Left lung (tissue), 10 donors: Measurements from ENCODE around the gene SLC20A1. TPM values are rescaled to one million over a fixed set of nuclear protein-coding genes. Genes with fewer than 3 reads are reported as not detected.

ENCODE experiments used
- ATAC-seq: fragments of 200-7000 bp; cut with Tn5 transposase; one replicate; pipeline ENCODE4 v1.9.1; 2020; ENCODE audit warnings: moderate library complexity
- DNase-seq, 4 donors: peaks; one replicate each; pipeline ENCODE4 v3.0.0-alpha.2; 2013 to 2020
- H3K27ac ChIP-seq, 2 donors: fragments of 200-600 bp; sonication (generic) in 1 of 2; one replicate each; pipeline versions ENCODE4 v1.5.0 to v1.8.0; 2020 to 2021
- H3K27me3 ChIP-seq, 2 donors: fragments of 200-600 bp; sonication (generic) in 1 of 2; one replicate each; pipeline versions ENCODE4 v1.5.0 to v1.8.0; 2020 to 2021
- H3K36me3 ChIP-seq, 2 donors: fragments of 200-600 bp; sonication (generic) in 1 of 2; one replicate each; pipeline versions ENCODE4 v1.5.0 to v1.8.0; 2020 to 2021
- H3K4me1 ChIP-seq, 2 donors: fragments of 200-600 bp; one replicate each; pipeline ENCODE4 v1.8.0; 2021
- H3K4me3 ChIP-seq, 2 donors: fragments of 200-600 bp; sonication (generic) in 1 of 2; one replicate each; pipeline versions ENCODE4 v1.5.0 to v1.8.0; 2020 to 2021; ENCODE audit warnings: mild to moderate bottlenecking in 1 of 2
- H3K9me3 ChIP-seq, 2 donors: fragments of 200-600 bp; sonication (generic) in 1 of 2; one replicate each; pipeline versions ENCODE4 v1.5.0 to v1.8.0; 2020 to 2021
- intact Hi-C, 2 donors: fragments of 100-400 bp; cut with DNase I; formaldehyde crosslinking; loops; one replicate each; pipeline versions ENCODE4 v1.11.2 to v1.14.2; 2022
- polyA plus RNA-seq, 6 donors: library from polyadenylated mRNA; unstranded; fragments of 120-200 nt; gene quantifications; one replicate each; pipeline ENCODE4 v1.2.1, GENCODE V29; 2013; ENCODE audit not compliant: insufficient read length in 6 of 6
- total RNA-seq, 2 donors: library from RNA; stranded (reverse); fragmentation: NEBNext Ultra II Directional; extraction: Animal tissue kit (Norgen Biotek cat#: 25700); gene quantifications; one replicate each; pipeline ENCODE4 v1.2.1, GENCODE V29; 2021
- TF ChIP-seq, protein P1 (sequence below), 2 donors: fragments of 200-600 bp; sonication (generic) in 1 of 2; IDR thresholded peaks; one replicate each; pipeline versions ENCODE4 v1.5.0 to v1.8.0; 2021; ENCODE audit warnings: antibody characterized with exemption in 2 of 2
- donor health status: DM: no; HTN: yes; CAD: no.
- donor health status: DM: no; HTN: no; CAD: no.

SLC20A1 gene
- total and polyA plus RNA-seq, 8 donors = 33.9 to 68.2 (median 37.8) TPM

DNA sequence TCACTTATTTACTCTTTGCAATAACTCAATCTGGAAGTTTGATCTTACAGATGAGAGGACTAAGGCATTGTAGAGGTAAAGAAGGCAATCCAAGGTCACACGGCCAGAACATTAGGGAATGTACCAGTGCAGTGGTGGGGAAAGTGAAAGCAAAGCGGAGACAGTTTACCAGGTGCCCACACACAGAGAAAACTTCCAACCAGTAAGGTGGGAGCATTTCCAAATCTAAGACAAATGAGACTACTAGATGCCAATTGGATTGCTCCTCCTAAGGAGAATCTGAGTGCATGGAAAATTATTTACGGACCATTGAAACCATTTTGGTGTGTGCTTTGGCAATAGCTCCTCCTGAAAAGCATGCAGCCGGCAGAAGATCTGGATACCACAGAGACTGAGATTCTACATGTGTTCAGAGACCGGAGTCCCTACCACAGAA lies 34.9 kb downstream of the SLC20A1 start:
- Histone ChIP-seq H3K36me3 (no peaks in the 10 kb centered on the region), H3K27me3 (no peaks in the 10 kb centered on the region), H3K4me1 (peaks cover 0 to 54% of the 10 kb centered on the region in 2 donors), H3K27ac (no peak overlapping the region), H3K9me3 (no peaks in the 10 kb centered on the region), H3K4me3 (no peak overlapping the region)
- DNase-seq (no peak), ATAC-seq (no peak)
- TF ChIP-seq, protein P1, sequence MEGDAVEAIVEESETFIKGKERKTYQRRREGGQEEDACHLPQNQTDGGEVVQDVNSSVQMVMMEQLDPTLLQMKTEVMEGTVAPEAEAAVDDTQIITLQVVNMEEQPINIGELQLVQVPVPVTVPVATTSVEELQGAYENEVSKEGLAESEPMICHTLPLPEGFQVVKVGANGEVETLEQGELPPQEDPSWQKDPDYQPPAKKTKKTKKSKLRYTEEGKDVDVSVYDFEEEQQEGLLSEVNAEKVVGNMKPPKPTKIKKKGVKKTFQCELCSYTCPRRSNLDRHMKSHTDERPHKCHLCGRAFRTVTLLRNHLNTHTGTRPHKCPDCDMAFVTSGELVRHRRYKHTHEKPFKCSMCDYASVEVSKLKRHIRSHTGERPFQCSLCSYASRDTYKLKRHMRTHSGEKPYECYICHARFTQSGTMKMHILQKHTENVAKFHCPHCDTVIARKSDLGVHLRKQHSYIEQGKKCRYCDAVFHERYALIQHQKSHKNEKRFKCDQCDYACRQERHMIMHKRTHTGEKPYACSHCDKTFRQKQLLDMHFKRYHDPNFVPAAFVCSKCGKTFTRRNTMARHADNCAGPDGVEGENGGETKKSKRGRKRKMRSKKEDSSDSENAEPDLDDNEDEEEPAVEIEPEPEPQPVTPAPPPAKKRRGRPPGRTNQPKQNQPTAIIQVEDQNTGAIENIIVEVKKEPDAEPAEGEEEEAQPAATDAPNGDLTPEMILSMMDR (IDR thresholded peaks at IDR 0.05) = no peak
- intact Hi-C loops = no loop called here

DNA sequence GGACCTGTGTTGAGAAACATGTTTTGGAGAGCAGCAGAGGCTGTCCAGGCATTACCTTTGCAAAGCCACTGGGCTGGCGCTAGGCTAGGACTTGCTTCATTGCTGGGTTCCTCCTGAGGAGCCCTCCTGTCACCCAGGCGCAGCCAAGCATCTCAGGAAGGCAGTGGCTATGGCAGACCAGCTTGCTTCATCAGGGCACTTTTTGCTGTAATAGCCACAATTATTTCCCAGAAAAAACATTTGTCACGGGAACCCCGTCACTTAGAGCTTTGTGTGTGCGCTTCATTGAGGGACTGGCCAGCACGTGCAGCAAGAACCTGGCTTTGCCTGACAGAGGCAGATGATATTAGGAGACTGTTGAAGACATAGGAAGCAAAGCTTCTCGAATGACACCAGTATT lies 36.4 kb downstream of the SLC20A1 start:
- Histone ChIP-seq H3K9me3 (no peaks in the 10 kb centered on the region), H3K36me3 (no peaks in the 10 kb centered on the region), H3K4me3 (no peak overlapping the region), H3K4me1 (peaks cover 0 to 54% of the 10 kb centered on the region in 2 donors), H3K27ac (peak overlapping the region in 1 of 2 donors; percentile 25), H3K27me3 (no peaks in the 10 kb centered on the region)
- peak in 1 of 4 donors; percentile 78 for DNase-seq
- intact Hi-C loops = no loop called here
- TF ChIP-seq, protein P1 (IDR thresholded peaks at IDR 0.05) = no peak
- no peak for ATAC-seq

DNA sequence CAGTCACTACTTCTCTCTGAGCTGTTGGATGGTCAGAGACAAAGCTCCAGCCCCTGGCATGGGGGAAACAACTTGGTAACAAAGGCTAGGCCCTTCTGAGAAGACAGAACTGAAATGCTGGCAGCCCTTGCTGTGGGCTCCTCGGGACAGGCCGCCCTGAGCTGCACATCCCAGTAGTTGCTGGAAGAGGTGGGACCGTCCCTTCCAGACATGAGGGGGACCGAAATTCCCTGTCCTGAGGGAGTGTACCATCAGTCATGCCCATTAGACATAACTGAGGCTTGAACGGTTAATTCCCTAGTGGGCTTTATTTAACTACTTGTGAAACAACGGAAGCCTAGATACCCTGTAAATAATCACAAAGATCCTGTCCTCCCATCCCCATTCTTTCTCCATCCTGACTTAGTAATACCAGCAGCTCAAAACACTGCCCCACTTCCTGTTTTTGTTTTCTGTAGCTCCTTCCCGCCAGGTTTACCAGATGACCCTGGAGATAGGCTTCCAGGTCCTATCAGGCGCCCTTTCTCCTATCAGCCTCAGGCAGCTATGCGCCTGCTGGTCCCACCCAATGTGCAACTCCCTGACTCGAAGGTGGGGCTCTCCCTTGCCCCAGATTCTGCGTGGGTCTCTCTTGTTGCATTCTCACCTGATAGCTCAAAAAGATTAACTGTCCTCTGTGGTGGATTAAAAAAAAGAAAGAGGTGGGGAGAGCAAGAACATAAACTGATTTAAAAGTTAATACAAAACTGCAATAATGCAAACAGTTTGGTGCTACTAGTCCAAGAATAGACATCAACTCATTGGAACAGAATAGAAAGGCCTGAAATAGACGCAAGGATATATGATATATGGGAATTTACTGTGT lies 38.0 kb downstream of the SLC20A1 start:
- Histone ChIP-seq H3K4me3 (no peak overlapping the region), H3K4me1 (peaks cover 0 to 62% of the 10 kb centered on the region in 2 donors), H3K27me3 (no peaks in the 10 kb centered on the region), H3K36me3 (no peaks in the 10 kb centered on the region), H3K9me3 (no peaks in the 10 kb centered on the region), H3K27ac (peak overlapping the region in 1 of 2 donors; percentile 58)
- TF ChIP-seq, protein P1 (IDR thresholded peaks at IDR 0.05) = no peak
- ATAC-seq (no peak), DNase-seq (no peak)
- intact Hi-C loops = no loop called here

DNA sequence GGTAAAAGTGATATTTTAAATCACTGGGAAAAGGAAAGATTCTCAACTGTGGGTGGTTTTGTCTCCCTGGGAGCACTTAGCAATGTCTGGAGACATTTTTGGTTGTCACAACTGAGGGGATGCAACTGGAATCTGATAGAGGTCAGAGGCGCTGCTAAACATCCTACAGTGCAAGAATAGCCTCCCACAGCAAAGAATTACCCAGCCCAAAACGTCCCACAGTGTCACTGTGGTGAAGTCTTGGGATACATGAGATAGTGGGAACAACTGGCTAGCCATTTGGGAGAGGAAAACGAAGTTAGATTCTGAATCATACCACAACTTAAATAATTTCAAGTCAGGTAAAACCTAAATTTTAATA lies 38.7 kb downstream of the SLC20A1 start:
- intact Hi-C loops = no loop called here
- no peaks in the 10 kb centered on the region for H3K27me3 ChIP-seq
- peaks cover 0 to 62% of the 10 kb centered on the region in 2 donors for H3K4me1 ChIP-seq
- TF ChIP-seq, protein P1 (IDR thresholded peaks at IDR 0.05) = no peak
- no peak overlapping the region for H3K27ac ChIP-seq
- DNase-seq (no peak), ATAC-seq (no peak)
- H3K36me3 ChIP-seq = no peaks in the 10 kb centered on the region
- H3K9me3 ChIP-seq = no peaks in the 10 kb centered on the region
- no peak overlapping the region for H3K4me3 ChIP-seq

DNA sequence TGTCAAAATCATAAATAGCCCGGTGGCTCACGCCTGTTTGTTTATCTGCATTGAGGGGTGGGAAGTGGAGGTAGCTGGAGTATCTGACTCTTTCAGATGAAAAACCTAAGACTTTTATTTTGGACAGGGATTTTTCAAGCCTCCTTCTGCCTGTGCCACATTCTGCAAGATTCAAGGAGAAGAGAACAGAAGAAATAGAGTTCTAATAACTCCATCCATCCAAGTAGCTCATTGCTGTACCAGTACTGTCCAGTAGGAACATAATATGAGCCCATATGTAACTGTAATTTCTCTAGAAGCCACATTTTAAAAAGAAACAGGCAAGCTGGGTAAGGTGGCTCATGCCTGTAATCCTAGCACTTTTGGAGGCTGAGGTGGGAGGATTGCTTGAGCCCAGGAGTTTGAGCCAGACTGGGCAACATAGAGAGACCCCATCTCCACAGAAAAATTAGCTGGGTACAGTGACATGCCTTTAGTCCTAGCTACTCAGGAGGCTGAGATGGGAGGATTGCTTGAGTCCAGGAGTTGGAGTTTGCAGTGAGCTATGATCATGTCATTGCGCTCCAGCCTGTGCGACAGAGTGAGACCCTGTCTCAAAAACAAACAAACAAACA lies 39.6 kb downstream of the SLC20A1 start:
- ATAC-seq (no peak), DNase-seq (no peak)
- Histone ChIP-seq H3K27ac (no peak overlapping the region), H3K4me1 (peaks cover 0 to 68% of the 10 kb centered on the region in 2 donors), H3K27me3 (no peaks in the 10 kb centered on the region), H3K9me3 (no peaks in the 10 kb centered on the region), H3K36me3 (no peaks in the 10 kb centered on the region), H3K4me3 (no peak overlapping the region)
- intact Hi-C loops = no loop called here
- TF ChIP-seq, protein P1 (IDR thresholded peaks at IDR 0.05) = no peak
